ENCODE measurements around the gene CD2. TPM values are rescaled to one million over a fixed set of nuclear protein-coding genes. Genes with fewer than 3 reads are reported as not detected.

CD2 gene
- total RNA-seq, 1 donor from 2014 or later = not detected

- no peaks in the 10 kb centered on the region for H3K9me3 ChIP-seq
- TF ChIP-seq CTCF (IDR thresholded peaks at IDR 0.05) = no peak
- H3K27me3 ChIP-seq = no peaks in the 10 kb centered on the region
- no peak for DNase-seq (ENCODE audit: low spot score in 2 of 2)
- H3K4me1 ChIP-seq = no peaks in the 10 kb centered on the region
- H3K36me3 ChIP-seq = no peaks in the 10 kb centered on the region
- H3K4me3 ChIP-seq = no peak overlapping the region
- intact Hi-C loops (cut with DNase I) = no loop called here
- no peak overlapping the region for H3K27ac ChIP-seq
Measured at GRCh38 chr1:116793357-116793935, 39.2 kb downstream of the CD2 start.

- Histone ChIP-seq H3K27me3 (no peaks in the 10 kb centered on the region), H3K4me1 (no peaks in the 10 kb centered on the region), H3K27ac (no peak overlapping the region), H3K9me3 (no peaks in the 10 kb centered on the region), H3K36me3 (no peaks in the 10 kb centered on the region), H3K4me3 (no peak overlapping the region)
- no peak for TF ChIP-seq CTCF (IDR thresholded peaks at IDR 0.05)
- no peak for DNase-seq (ENCODE audit: low spot score in 2 of 2)
- intact Hi-C loops (cut with DNase I) = no loop called here
Measured at GRCh38 chr1:116794371-116794770, 40.1 kb downstream of the CD2 start.

- no peak for TF ChIP-seq CTCF (IDR thresholded peaks at IDR 0.05)
- Histone ChIP-seq H3K4me1 (no peaks in the 10 kb centered on the region), H3K27me3 (no peaks in the 10 kb centered on the region), H3K27ac (no peak overlapping the region), H3K9me3 (no peaks in the 10 kb centered on the region), H3K4me3 (no peak overlapping the region), H3K36me3 (no peaks in the 10 kb centered on the region)
- intact Hi-C loops (cut with DNase I) = no loop called here
- DNase-seq (ENCODE audit: low spot score in 2 of 2) = no peak
Measured at GRCh38 chr1:116794804-116795481, 40.7 kb downstream of the CD2 start.

- no peaks in the 10 kb centered on the region for H3K36me3 ChIP-seq
- H3K4me3 ChIP-seq = no peak overlapping the region
- no peaks in the 10 kb centered on the region for H3K27me3 ChIP-seq
- no peaks in the 10 kb centered on the region for H3K9me3 ChIP-seq
- no peaks in the 10 kb centered on the region for H3K4me1 ChIP-seq
- no peak for DNase-seq (ENCODE audit: low spot score in 2 of 2)
- no peak overlapping the region for H3K27ac ChIP-seq
- no peak for TF ChIP-seq CTCF (IDR thresholded peaks at IDR 0.05)
- intact Hi-C loops (cut with DNase I) = no loop called here
Measured at GRCh38 chr1:116795482-116795829, 41.2 kb downstream of the CD2 start.

- intact Hi-C loops (cut with DNase I) = no loop called here
- H3K27me3 ChIP-seq = no peaks in the 10 kb centered on the region
- TF ChIP-seq CTCF (IDR thresholded peaks at IDR 0.05) = no peak
- no peaks in the 10 kb centered on the region for H3K4me1 ChIP-seq
- H3K36me3 ChIP-seq = no peaks in the 10 kb centered on the region
- H3K9me3 ChIP-seq = no peaks in the 10 kb centered on the region
- H3K27ac ChIP-seq = no peak overlapping the region
- no peak for DNase-seq (ENCODE audit: low spot score in 2 of 2)
- H3K4me3 ChIP-seq = no peak overlapping the region
Measured at GRCh38 chr1:116804736-116805135, 50.5 kb downstream of the CD2 start.
